Superior temporal gyrus (tissue), 1 donor: ENCODE data around the gene SDF2L1.
A peak's percentile ranks its signal among the peaks of the same experiment; 100 is the strongest.

Source experiments
- DNase-seq: peaks from one replicate; pipeline ENCODE4 v3.0.0-alpha.2; 2016; ENCODE audit errors: extremely low spot score

SDF2L1 gene

DNA sequence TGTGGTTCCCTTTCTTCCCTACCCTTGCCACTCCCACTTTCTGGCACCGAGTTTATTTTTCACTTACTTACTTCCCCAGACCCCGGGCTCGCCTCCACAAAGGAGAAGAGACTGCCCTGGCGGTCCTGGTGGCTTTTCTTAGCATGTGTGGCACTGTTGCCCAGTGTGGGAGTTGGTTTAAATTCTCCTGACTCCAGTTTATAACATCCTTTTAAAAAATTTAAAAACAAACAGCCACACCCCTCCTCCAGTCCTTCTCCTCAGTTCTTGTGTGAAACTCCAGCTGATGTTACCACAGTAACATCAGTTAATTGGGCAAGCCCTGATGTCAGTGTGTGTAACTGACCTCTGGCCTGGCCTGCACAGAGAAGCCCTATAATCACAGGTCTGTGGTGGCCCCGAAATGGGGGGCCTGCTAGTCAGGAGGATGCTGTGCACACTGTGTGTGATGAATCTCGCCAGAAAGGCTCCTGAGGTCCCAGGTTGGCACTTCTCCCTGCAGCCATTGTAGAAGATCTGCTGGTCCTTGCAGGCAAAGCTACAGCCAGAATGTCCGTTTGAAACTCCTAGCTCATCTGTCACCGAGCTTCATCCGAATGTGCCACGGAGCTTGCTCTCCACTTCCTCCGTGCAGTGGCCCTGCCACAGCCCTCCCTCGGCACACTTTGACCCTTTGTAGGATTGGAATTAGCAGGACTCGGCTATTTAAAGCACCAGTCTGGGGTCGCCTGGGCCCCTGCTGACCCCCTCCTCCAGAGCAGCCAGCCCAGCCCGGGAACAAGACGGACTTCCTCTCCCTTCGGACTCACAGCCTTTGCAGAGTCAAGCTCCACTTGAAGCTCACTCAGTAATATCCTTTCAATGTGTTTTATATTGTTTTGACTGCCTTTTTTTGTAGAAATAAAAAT, 19.8 kb upstream of the SDF2L1 start:
- DNase-seq = peak; percentile 15

- DNase-seq = peak; percentile 79
These were observed 19.0 kb upstream of the SDF2L1 start for GRCh38 chr22:21622919-21623647.

DNA sequence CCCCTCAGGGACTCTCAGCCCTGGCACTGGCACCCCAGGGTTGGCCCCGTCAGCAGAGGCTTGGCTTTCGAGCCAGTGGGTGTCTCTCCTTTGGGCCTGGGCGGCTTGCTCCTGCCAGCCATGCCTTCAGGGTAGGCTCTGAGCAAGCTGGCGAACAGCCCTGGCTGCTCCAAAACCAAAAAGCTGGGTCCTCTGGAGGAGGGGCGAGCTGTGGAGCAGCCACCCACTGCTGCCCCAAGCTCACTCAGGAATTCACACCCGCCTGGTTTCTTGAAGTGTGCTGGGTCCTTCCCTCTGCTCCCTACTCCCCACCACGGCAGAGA, 18.5 kb upstream of the SDF2L1 start:
- DNase-seq = peak; percentile 29

GRCh38 chr22:21624120-21624879, 17.8 kb upstream of the SDF2L1 start:
- DNase-seq = peak; percentile 59

- no peak for DNase-seq
These were observed 17.0 kb upstream of the SDF2L1 start for GRCh38 chr22:21624880-21625791.

GRCh38 chr22:21626073-21626734, 15.9 kb upstream of the SDF2L1 start:
- DNase-seq = no peak

DNA sequence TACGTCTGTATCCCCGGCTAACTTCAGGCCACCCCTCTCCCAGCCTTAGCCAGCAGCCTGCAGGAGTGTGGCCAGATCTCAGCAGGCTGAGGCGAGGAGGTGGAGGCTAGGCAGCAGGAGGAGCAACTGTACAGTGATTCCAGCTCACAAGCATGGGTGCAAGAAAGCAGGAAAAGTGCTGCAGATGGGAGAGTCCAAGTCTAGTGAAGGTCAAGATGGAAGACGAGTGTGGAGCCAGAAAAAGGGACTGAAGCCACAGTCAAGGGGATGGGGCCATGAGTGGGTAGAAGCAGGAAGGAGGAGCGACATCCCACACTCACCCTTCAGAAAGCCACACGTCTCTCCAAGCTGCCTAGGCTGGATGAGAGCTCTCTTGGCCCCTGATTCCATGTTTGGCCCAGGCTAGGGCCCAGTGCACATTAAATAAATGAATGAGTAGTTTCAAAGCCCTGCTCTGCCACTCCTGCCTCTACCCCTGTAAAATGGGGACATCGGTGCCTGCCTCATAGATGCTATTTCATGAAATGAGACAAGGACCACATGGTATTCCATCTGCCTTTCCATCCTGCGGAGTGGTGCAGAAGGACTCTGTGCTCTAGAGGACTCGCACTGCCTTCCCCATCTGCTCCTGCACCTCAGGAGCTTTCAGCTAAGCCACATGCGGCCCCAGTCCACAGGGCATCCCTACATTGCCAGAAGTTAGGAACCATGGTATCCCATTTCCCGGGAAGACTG, 15.2 kb upstream of the SDF2L1 start:
- DNase-seq = no peak

- no peak for DNase-seq
These were observed 13.5 kb upstream of the SDF2L1 start for GRCh38 chr22:21628386-21629254.

- DNase-seq = peak; percentile 91
These were observed 12.6 kb upstream of the SDF2L1 start, which contains the start of gene YDJC for GRCh38 chr22:21629255-21630149. YDJC (minus strand) TSS chr22:21630022; CDS start chr22:21630014, 8 bp downstream.

DNA sequence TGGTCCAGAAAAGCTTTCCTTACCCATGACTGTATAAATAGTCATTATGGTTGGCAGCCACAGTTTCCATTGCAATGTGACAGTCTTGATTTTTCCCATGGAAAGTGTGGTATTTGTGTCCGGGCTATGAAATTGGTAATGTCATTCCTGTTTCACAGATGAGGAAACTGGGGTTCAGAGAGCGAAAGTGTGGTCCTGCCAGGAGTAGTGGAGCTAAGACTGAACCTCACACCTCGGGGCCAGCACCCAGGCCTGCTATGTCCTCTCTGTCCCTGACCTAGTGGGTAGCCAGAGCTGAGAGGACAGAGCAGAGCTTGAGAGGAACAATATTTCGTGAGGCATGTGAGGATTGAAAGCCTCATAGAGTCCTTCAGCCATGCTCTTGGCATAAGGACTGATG, 11.1 kb upstream of the SDF2L1 start:
- no peak for DNase-seq

- no peak for DNase-seq
These were observed 9.7 kb upstream of the SDF2L1 start, which contains the start of gene CCDC116 for GRCh38 chr22:21632237-21632895. CCDC116 (plus strand) TSS chr22:21632760; CDS start chr22:21633182, 422 bp downstream.

GRCh38 chr22:21632931-21633330, 9.2 kb upstream of the SDF2L1 start:
- DNase-seq = no peak

DNA sequence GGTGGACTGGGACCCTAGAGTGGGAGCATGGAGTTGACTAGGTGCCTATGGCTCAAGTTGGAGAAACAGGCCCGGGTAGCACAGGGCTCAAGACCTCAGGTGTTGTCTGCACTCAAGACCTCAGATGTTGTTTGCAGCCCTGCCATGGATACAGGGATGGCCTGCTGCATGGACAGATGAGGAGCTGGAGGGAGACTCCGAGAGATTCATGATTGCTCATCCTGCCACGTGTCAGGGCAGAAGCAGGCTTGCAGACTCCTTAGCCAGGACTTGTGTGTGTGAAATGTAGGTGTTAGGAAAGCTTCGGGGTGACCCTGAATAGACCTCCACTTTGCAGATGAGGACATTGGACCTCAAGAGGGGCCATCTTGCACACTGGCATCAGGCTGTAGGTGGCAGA, 8.6 kb upstream of the SDF2L1 start:
- DNase-seq = no peak

GRCh38 chr22:21634081-21634480, 8.0 kb upstream of the SDF2L1 start:
- no peak for DNase-seq

DNA sequence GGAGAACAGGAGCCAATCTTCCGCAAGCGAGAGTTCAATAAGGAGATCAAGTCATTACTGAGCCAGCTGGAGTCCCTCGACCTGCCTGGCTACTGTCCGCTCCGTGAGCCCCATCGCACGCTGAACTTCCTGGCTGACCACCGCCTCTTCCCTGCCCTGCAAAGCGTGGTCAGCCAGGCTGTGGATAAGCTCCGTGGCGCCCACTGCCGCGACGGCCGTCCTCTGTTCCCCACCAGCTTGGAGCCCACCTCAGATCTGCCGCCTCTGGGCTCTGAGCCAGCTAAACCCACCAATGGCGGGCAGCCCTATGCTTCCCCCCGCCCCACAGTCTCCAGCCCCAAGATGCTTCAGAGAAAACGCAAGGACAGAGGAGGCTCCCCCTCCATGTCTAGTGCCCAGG, 7.3 kb upstream of the SDF2L1 start:
- DNase-seq = no peak

- DNase-seq = no peak
These were observed 6.2 kb upstream of the SDF2L1 start for GRCh38 chr22:21635771-21636510.
